Activated naive CD8-positive, alpha-beta T cell treated with anti-CD3 and anti-CD28 coated beads, Interleukin-2, amount 10 ng/mL, durations not matched to agents 7 days and 5 days (primary cell): Measurements from ENCODE around the gene TRIM47. TPM values are rescaled to one million over a fixed set of nuclear protein-coding genes. Genes with fewer than 3 reads are reported as not detected.

Experiments
- ATAC-seq: fragments of 150-1000 bp; cut with Tn5 transposase; one replicate; pipeline ENCODE4 v1.10.0; 2021; ENCODE audit warnings: low read depth, moderate library complexity
- POLR2A ChIA-PET: fragments of 350-600 bp; sonication (Branson Sonifier 250); formaldehyde crosslinking; loops from one replicate; lab custom pipeline; 2021; ENCODE audit warnings: antibody characterized with exemption; lab: Charles Lee
- DNase-seq: peaks from one replicate; pipeline ENCODE4 v3.0.0; 2021
- H3K27ac Mint-ChIP-seq: one replicate; pipeline ENCODE4 v1.8.0; 2022; ENCODE audit warnings: mild to moderate bottlenecking, mixed read lengths
- H3K27me3 Mint-ChIP-seq: one replicate; pipeline ENCODE4 v1.8.0; 2022; ENCODE audit warnings: mild to moderate bottlenecking, moderate library complexity, mixed read lengths
- H3K36me3 Mint-ChIP-seq: one replicate; pipeline ENCODE4 v1.8.0; 2021; ENCODE audit warnings: mild to moderate bottlenecking, mixed read lengths
- H3K4me1 Mint-ChIP-seq: one replicate; pipeline ENCODE4 v1.8.0; 2021; ENCODE audit warnings: mixed read lengths
- H3K4me3 Mint-ChIP-seq: one replicate; pipeline ENCODE4 v1.8.0; 2022; ENCODE audit warnings: mild to moderate bottlenecking, moderate library complexity, mixed read lengths
- H3K9me3 Mint-ChIP-seq: one replicate; pipeline ENCODE4 v1.8.0; 2021; ENCODE audit warnings: mixed read lengths
- total RNA-seq, 2 experiments: library from RNA; stranded (reverse); gene quantifications; one replicate each; pipeline ENCODE4 v1.2.3, GENCODE V29; 2021

TRIM47 gene
- total RNA-seq, 2 experiments from 2014 or later = 23.2 to 27.9 TPM

DNA sequence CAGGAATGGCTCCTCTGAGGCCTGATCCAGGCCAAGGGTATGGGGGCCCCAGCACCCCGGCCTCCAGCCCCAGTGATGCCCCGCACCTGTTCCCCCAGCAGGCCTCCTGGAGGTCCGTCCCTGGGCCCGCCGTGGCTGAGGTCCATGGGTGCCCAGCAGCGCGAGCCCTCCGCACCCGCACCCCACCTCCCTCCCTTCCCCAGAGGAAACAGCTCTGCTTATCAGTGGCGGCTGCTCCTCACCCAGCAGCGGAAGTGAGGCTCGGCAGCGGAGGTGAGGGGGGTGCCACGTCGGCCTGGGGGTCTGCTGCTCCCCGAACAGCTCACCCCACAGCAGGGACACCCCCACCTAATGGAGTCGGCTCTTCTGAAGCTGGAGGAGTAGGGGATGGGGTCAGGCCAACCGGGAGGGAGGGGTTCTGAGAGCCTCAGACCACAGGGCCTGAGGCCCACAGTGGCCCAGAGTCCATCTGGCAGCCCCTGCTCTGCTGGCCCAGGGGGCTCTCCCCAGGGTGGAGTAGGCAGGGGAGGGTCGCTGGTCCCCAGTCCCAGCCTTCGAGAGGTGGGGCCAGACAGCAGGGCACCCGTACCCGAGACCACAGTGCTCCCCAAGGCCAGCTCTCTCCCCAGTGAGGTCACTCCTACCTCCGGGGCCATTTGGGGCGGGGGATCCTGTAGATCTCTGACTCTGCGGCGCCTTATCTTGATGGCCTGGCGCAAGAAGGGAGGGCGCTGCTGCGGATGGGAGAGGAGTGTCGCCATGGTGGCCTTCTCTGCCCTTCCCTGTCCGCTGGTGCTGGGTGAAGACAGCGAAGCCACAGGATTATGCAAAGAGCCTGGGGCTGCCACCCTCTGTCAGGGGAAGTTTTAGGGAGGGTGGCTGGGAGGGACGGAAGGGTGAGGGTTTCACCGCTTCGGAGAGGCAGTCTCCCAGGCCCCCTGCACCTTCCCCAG is 34.5 kb downstream of the TRIM47 start, which contains the start of gene UNC13D:
Gene UNC13D, minus strand, starts transcription at position 828 of the 953 bp plus-strand sequence. Its CDS starts 67 bp downstream, at position 761.
- POLR2A ChIA-PET = interaction anchor here (0.6 to 8.7 kb wide), 20 partner anchors 10 to 426 kb away, joined by 3 to 126 read pairs (median 9); partner anchors contain the start of genes ACOX1, MRPL38, TEN1 and TRIM47
- Mint-ChIP-seq H3K9me3 (no peaks in the 10 kb centered on the region), H3K27ac (peak within 1 kb of the TSS; percentile 99), H3K36me3 (peaks cover 11% of the 10 kb centered on the region), H3K4me1 (peaks cover 13% of the 10 kb centered on the region), H3K4me3 (peak within 1 kb of the TSS; percentile 91), H3K27me3 (no peaks in the 10 kb centered on the region)
- ATAC-seq (peak; percentile 75), DNase-seq (peak; percentile 78)

DNA sequence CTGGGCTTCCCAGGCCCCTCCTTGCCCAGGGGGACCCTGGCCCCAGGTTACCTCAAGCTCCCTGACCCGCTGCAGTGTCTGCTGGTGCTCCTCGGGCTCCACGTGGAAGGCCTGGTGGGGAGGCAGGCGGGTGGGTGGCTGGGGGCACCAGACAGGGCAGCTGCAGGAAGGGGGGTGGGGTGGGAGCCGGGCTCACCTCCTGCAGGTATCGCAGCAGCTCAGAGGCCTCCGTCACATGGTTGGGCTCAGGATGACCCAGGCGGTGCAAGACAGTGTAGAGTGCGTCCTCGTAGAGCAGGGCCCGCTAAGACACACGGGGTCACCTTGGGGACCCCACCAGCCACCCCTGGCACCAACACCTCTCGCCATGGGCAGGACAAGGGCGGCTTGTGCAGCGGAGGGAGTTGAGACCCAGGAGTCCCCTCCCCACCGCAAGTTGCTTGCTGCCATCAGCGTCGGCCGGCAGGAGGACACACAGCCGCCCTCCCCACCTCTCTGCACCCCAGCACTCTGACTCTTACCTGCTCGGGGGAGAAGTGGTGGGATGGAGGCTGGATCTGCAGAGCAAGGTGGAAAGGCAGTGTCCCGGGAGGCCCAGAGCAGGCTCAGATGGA is 35.3 kb downstream of the TRIM47 start:
- Mint-ChIP-seq H3K27ac (peak overlapping the region; percentile 99), H3K4me1 (peaks cover 10% of the 10 kb centered on the region), H3K36me3 (peaks cover 8% of the 10 kb centered on the region), H3K9me3 (no peaks in the 10 kb centered on the region), H3K4me3 (peak overlapping the region; percentile 91), H3K27me3 (no peaks in the 10 kb centered on the region)
- DNase-seq (peak; percentile 31), ATAC-seq (peak; percentile 26)
- POLR2A ChIA-PET = interaction anchor here (0.6 to 8.7 kb wide), 16 partner anchors 9 to 427 kb away, joined by 3 to 126 read pairs (median 10); partner anchors contain the start of genes TRIM47, TRIM65, UNK and WBP2

DNA sequence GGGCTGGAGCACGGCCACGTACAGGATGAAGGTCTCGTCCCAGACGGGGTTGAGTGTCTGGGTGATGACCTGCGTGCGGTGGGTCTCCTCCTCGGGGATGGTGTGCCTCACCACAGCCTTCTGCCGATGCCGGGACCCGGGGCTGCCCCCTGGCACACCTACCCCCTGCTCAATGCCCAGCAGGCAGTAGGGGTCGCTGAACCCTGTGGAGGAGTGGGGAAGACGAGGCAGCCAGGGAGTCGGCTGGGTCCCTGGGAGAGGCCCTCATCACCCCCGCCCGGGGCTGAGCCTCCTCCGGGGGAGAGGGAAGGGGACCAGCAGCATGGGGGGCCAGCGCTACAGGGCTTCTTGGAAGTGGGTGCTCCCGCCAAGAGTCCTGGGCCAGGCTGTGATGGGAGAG is 36.0 kb downstream of the TRIM47 start:
- H3K27ac Mint-ChIP-seq = peak overlapping the region; percentile 99
- POLR2A ChIA-PET = interaction anchor here (0.6 to 8.7 kb wide), 6 partner anchors 8 to 66 kb away, joined by 3 to 126 read pairs (median 57); partner anchors contain the start of gene WBP2
- no peaks in the 10 kb centered on the region for H3K27me3 Mint-ChIP-seq
- DNase-seq (peak; percentile 30), ATAC-seq (no peak)
- peak overlapping the region; percentile 91 for H3K4me3 Mint-ChIP-seq
- peaks cover 5% of the 10 kb centered on the region for H3K36me3 Mint-ChIP-seq
- peaks cover 13% of the 10 kb centered on the region for H3K4me1 Mint-ChIP-seq
- no peaks in the 10 kb centered on the region for H3K9me3 Mint-ChIP-seq

DNA sequence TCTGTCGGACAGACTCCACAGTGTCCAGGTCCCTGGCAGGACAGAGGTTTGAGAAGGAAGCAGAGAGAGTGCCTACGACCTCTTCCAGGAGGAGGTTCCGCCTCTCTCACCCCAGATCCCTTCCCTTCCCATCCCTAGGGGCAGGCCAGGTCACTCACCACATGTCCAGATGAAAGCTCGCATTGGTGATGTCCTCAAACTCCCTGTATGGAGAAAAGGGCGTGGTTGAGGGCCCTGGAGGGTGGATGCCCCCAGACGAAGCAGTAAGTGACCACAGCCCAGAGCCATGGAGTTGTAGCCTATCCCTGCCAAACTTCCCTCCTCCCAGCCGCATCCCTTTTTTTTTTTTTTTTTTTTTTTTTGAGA is 37.6 kb downstream of the TRIM47 start:
- H3K4me1 Mint-ChIP-seq = peaks cover 12% of the 10 kb centered on the region
- peaks cover 7% of the 10 kb centered on the region for H3K36me3 Mint-ChIP-seq
- POLR2A ChIA-PET = interaction anchor here (0.6 to 1.3 kb wide), 7 partner anchors 7 to 63 kb away, joined by 3 to 7 read pairs (median 3); partner anchors contain the start of gene TRIM65
- ATAC-seq = no peak
- H3K4me3 Mint-ChIP-seq = no peak overlapping the region
- H3K9me3 Mint-ChIP-seq = no peaks in the 10 kb centered on the region
- H3K27ac Mint-ChIP-seq = no peak overlapping the region
- no peaks in the 10 kb centered on the region for H3K27me3 Mint-ChIP-seq
- DNase-seq = no peak

DNA sequence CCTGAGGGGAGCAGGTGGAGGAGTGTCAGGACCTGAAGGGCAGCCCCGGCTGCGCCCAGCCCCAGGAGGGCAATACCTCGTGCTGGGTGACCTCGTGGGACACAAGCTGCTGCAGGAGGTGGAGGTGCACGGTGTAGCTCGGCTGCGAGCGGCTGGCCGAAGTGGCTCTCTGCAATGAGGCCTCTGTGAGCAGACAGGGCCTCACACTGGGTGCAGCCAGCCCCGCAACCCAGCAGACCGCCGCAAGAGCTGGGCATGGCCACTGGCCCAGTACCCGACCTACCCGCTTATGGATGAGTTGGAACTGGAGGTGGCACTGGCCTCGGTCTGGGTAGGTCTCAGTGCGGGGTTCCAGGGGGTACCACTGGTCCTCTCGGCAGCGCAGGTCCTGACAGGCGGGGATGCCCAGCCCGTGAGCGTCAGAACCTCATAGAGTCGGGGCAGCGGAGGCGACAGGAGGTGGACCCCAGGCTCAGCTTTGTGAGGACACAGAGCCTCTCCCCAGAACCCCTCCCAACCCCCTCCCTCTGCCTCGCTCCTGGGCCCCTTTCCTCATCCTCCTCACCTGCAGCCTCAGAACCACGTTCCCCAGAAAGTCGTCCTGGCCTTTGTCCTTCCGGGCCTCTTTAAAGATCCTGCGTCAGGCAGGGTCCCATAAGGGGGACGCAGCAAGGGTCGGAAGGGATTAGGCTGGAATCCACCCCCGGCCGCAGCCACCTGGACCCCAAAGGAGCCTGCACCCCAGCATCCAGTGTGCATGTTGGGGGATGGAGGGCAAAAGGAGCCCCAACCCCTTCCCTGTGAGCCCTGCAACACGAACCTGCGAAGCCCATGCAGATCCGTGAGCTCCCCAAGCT is 38.2 kb downstream of the TRIM47 start:
- DNase-seq (no peak), ATAC-seq (no peak)
- POLR2A ChIA-PET = interaction anchor here (0.6 to 0.7 kb wide), 2 partner anchors 17 to 60 kb away, joined by 3 to 5 read pairs; no protein-coding TSS in a partner anchor
- H3K27me3 Mint-ChIP-seq = no peaks in the 10 kb centered on the region
- H3K36me3 Mint-ChIP-seq = peaks cover 7% of the 10 kb centered on the region
- no peak overlapping the region for H3K4me3 Mint-ChIP-seq
- H3K9me3 Mint-ChIP-seq = no peaks in the 10 kb centered on the region
- peaks cover 9% of the 10 kb centered on the region for H3K4me1 Mint-ChIP-seq
- no peak overlapping the region for H3K27ac Mint-ChIP-seq

DNA sequence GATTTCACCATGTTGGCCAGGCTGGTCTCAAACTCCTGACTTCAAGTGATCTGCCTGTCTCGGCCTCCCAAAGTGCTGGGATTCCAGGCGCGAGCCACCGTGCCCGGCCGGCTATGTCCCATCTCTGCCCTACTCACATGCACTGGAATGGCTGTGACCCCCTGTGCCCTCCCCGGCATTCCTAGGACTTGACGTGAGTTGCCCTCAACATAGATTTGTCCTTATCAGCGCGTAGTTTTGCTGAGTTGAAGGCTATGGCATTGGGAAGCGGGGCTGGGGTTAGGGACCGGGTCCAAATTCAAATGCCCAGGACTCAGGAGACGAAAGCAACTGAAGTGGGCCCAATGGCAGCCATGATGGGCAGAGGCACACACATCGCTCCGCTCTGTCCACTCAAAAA is 40.0 kb downstream of the TRIM47 start:
- no peak overlapping the region for H3K27ac Mint-ChIP-seq
- H3K36me3 Mint-ChIP-seq = peaks cover 12% of the 10 kb centered on the region
- H3K4me3 Mint-ChIP-seq = no peak overlapping the region
- DNase-seq (no peak), ATAC-seq (no peak)
- H3K9me3 Mint-ChIP-seq = no peaks in the 10 kb centered on the region
- H3K4me1 Mint-ChIP-seq = peaks cover 24% of the 10 kb centered on the region
- no peaks in the 10 kb centered on the region for H3K27me3 Mint-ChIP-seq
- POLR2A ChIA-PET = interaction anchor here (2.8 kb wide), 1 partner anchor 37 kb away, joined by 11 read pairs; no protein-coding TSS in a partner anchor

DNA sequence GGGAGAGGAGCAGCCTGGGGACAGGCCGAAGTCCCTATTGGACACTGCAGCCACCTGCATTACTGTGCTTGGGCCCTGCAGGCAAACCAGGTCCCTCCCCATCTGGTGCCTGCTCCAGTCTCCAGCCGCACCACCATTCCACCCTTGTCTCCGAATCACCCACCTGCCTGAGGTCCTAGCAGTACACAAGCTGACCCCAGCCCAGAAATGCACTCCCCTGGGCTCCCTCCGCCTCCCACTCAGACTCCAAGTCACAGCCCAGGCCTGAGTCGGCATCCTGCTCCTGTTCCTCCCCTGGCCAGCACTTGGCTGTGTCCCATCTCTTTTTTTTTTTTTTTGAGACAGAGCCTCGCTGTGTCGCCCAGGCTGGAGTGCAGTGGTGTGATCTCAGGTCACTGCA is 40.5 kb downstream of the TRIM47 start:
- Mint-ChIP-seq H3K4me1 (peaks cover 29% of the 10 kb centered on the region), H3K9me3 (no peaks in the 10 kb centered on the region), H3K27ac (no peak overlapping the region), H3K27me3 (no peaks in the 10 kb centered on the region), H3K36me3 (peaks cover 9% of the 10 kb centered on the region), H3K4me3 (no peak overlapping the region)
- POLR2A ChIA-PET = interaction anchor here (0.5 to 2.8 kb wide), 3 partner anchors 38 to 42 kb away, joined by 3 to 11 read pairs (median 6); no protein-coding TSS in a partner anchor
- DNase-seq (no peak), ATAC-seq (no peak)

DNA sequence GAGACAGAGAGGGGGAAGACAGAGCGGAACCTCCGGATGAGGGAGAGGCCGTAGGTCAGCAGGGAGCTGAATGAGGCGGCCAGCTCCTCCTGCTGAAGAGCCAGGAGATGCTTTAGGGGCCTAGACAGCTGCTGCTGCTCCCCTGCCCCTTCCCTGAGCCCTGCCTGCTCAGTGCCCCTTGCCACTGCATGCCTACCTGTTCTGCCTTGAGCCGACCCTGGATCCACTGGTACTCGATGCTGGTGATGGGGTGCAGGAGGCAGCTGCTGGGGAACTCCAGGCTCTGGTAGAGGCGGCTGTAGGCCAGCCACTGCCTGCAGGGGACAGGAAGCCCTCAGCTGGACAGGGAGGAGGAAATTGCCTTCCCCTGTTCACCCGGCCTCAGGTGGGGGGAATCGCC is 41.8 kb downstream of the TRIM47 start:
- no peaks in the 10 kb centered on the region for H3K27me3 Mint-ChIP-seq
- ATAC-seq = no peak

DNA sequence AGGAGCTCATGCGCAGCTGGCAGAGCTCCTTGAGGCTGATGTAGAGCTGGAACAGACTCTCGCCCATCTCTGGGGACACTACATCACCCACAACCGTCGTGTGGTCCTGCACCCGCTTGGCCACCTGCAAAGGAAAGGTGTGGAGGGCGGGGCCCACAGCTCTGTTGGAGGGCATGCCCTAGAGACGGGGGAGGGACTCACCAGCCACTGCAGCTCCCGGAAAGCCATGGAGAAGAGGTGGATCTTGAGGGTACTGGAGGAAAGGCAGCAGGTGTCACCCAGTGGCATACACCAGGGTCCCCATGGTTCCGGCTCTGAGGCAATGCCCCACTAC is 42.8 kb downstream of the TRIM47 start:
- no peaks in the 10 kb centered on the region for H3K9me3 Mint-ChIP-seq

More for the DNA sequence above, 41.8 kb downstream of the TRIM47 start:
- peaks cover 7% of the 10 kb centered on the region for H3K36me3 Mint-ChIP-seq
- no peak for DNase-seq
- peaks cover 32% of the 10 kb centered on the region for H3K4me1 Mint-ChIP-seq
- POLR2A ChIA-PET = interaction anchor here (1.0 to 5.6 kb wide), 4 partner anchors 8 to 39 kb away, joined by 3 to 75 read pairs (median 8); partner anchors contain the start of gene UNC13D
- no peak overlapping the region for H3K4me3 Mint-ChIP-seq
- no peaks in the 10 kb centered on the region for H3K9me3 Mint-ChIP-seq
- H3K27ac Mint-ChIP-seq = no peak overlapping the region

DNA sequence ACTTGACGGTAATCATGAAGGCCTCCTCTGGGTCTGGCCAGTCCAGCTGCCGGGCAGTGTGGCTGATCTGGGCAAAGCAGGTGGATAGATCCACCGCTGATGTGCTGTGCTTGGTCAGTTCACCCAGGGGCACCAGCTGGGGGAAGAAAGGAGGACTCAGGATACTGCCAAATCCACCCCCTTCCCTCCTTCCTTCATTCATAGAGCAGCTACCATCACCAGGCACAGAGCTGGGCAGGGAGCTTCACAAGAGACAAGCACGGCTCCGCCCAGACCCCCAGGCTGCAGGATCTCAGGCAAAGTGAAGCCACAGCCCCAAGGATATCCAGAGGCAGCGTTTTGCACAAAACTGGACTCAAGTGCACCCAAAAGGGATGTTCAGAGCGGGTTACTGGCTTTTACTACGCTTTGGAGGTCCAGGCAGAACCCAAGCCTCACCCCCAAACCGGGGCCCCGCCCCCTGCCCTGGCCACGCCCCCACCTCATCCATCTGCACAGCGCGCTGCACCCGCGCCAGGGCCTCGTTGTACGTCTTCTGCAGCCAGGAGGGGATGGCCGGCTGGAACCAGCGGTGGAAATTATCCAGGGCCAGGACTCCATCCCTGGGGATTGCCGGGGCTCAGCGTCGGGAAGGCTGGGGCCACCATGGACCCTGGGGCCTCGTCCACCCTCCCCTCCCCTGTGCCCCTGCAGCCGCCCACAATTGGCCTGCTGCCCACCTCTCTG is 43.3 kb downstream of the TRIM47 start:
- peaks cover 10% of the 10 kb centered on the region for H3K36me3 Mint-ChIP-seq
- no peaks in the 10 kb centered on the region for H3K9me3 Mint-ChIP-seq
- POLR2A ChIA-PET = interaction anchor here (1.3 to 5.6 kb wide), 4 partner anchors 9 to 57 kb away, joined by 3 to 75 read pairs (median 31); partner anchors contain the start of gene UNC13D
- peaks cover 34% of the 10 kb centered on the region for H3K4me1 Mint-ChIP-seq
- ATAC-seq = no peak
- H3K4me3 Mint-ChIP-seq = peak overlapping the region; percentile 3
- no peaks in the 10 kb centered on the region for H3K27me3 Mint-ChIP-seq
- H3K27ac Mint-ChIP-seq = peak overlapping the region; percentile 92
- DNase-seq = no peak

More for the DNA sequence above, 42.8 kb downstream of the TRIM47 start:
- ATAC-seq (no peak), DNase-seq (no peak)
- Mint-ChIP-seq H3K4me3 (no peak overlapping the region), H3K27me3 (no peaks in the 10 kb centered on the region), H3K4me1 (peaks cover 32% of the 10 kb centered on the region), H3K27ac (no peak overlapping the region), H3K36me3 (peaks cover 8% of the 10 kb centered on the region)
- POLR2A ChIA-PET = interaction anchor here (0.6 to 5.6 kb wide), 4 partner anchors 9 to 58 kb away, joined by 3 to 75 read pairs (median 30); partner anchors contain the start of gene UNC13D

DNA sequence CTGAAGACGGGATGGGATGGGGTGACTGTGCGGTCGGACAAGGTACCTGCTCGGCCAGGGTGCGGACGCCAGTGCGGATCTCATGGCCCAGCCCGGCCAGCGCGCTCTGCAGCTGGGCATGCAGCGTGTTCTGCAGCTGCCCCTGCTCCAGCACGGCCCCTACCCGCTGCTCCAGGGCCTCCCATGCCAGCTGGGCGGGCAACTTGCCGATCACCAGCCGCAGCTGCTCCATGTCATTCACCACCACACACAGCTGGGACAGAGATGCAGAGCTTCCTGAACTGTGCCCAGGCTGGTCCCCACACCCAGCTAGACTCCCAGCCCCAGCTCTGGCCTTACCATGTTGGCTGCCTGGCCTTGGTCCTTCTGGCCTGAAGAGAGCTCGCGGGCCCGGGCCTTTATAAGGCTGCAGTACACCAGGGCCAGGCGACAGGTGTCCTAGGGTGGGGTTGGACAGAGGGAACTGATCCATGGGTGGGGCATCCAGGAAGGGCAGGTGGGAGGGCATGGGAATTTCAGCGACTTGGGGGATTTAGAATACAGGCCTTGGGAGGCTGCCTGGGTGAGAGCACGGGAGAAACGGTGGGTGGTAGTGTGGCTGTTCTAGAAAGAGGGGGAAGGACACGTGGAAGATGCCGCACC is 44.0 kb downstream of the TRIM47 start:
- H3K4me1 Mint-ChIP-seq = peaks cover 32% of the 10 kb centered on the region
- H3K27me3 Mint-ChIP-seq = no peaks in the 10 kb centered on the region
- peak overlapping the region; percentile 92 for H3K27ac Mint-ChIP-seq
- ATAC-seq = no peak
- H3K36me3 Mint-ChIP-seq = peaks cover 13% of the 10 kb centered on the region
- POLR2A ChIA-PET = interaction anchor here (1.2 to 5.6 kb wide), 6 partner anchors 10 to 67 kb away, joined by 3 to 75 read pairs (median 13); partner anchors contain the start of gene UNC13D
- DNase-seq = no peak
- peak overlapping the region; percentile 79 for H3K4me3 Mint-ChIP-seq
- H3K9me3 Mint-ChIP-seq = no peaks in the 10 kb centered on the region
